Prostate gland (tissue), 2 donors: ENCODE measurements around the gene CCDC71L.

Experiments used
- CTCF ChIP-seq, 4 experiments: fragments of 200-600 bp in 2 of 4; fragments of 450-650 bp in 2 of 4; sonication (generic) in 2 of 4; IDR thresholded peaks; 1 replicate in 3 of 4; 2 replicates in 1 of 4; pipeline ENCODE4 v1.5.1; 2016 to 2019; ENCODE audit warnings: antibody characterized with exemption in 4 of 4, mild to moderate bottlenecking in 2 of 4, moderate library complexity in 2 of 4
- POLR2A ChIP-seq: fragments of 450-650 bp; IDR thresholded peaks from one replicate; pipeline ENCODE4 v1.6.1; 2016; ENCODE audit warnings: antibody characterized with exemption, mild to moderate bottlenecking
- POLR2AphosphoS5 ChIP-seq: sonication (generic); formaldehyde crosslinking; IDR thresholded peaks from one replicate; pipeline ENCODE4 v1.6.1; 2017; ENCODE audit warnings: antibody characterized with exemption

GRCh38 chr7:106692450-106693051 lies 31.6 kb upstream of the CCDC71L start:
- TF ChIP-seq CTCF (IDR thresholded peaks at IDR 0.05) (no peak), POLR2A (no peak), POLR2AphosphoS5 (no peak)
